Endothelial cell (in vitro differentiated cells): Measurements from ENCODE around the gene TLR9. TPM values are rescaled to one million over a fixed set of nuclear protein-coding genes. Genes with fewer than 3 reads are reported as not detected.

Experiments
- DNase-seq: peaks from one replicate; pipeline ENCODE4 v3.0.0; 2021; ENCODE audit warnings: low spot score
- H3K27ac Mint-ChIP-seq: one replicate; pipeline ENCODE4 v1.8.0; 2021; ENCODE audit warnings: mixed read lengths, inconsistent platforms; ENCODE audit not compliant: unreplicated experiment
- H3K27me3 Mint-ChIP-seq: one replicate; pipeline ENCODE4 v1.8.0; 2021; ENCODE audit warnings: mild to moderate bottlenecking, moderate library complexity, mixed read lengths, inconsistent platforms; ENCODE audit not compliant: unreplicated experiment
- H3K36me3 Mint-ChIP-seq: one replicate; pipeline ENCODE4 v1.8.0; 2021; ENCODE audit warnings: mild to moderate bottlenecking, low read depth, mixed read lengths, inconsistent platforms; ENCODE audit not compliant: unreplicated experiment
- H3K4me1 Mint-ChIP-seq: one replicate; pipeline ENCODE4 v1.8.0; 2021; ENCODE audit warnings: mild to moderate bottlenecking, mixed read lengths, inconsistent platforms; ENCODE audit not compliant: unreplicated experiment
- H3K4me3 Mint-ChIP-seq: one replicate; pipeline ENCODE4 v1.8.0; 2021; ENCODE audit warnings: mild to moderate bottlenecking, mixed read lengths, inconsistent platforms; ENCODE audit not compliant: unreplicated experiment
- H3K9me3 Mint-ChIP-seq: one replicate; pipeline ENCODE4 v1.8.0; 2021; ENCODE audit warnings: mixed read lengths, inconsistent platforms; ENCODE audit not compliant: unreplicated experiment
- total RNA-seq: library from RNA; stranded (reverse); fragmentation: NEBNext Ultra II Directional; extraction: Animal tissue kit (Norgen Biotek cat#: 25700); gene quantifications from one replicate; pipeline ENCODE4 v1.2.1, GENCODE V29; 2021; ENCODE audit not compliant: unreplicated experiment
- TF ChIP-seq, protein P1 (sequence below): fragments of 200-600 bp; sonication (generic); IDR thresholded peaks from one replicate; pipeline ENCODE4 v1.5.0; 2021; ENCODE audit warnings: antibody characterized with exemption; ENCODE audit not compliant: unreplicated experiment

Gene TLR9
- total RNA-seq, 1 donor from 2014 or later: not detected

GRCh38 chr3:52238761-52239701 is 13.6 kb upstream of the TLR9 start, which contains the start of gene TWF2:
Gene TWF2 (minus strand): TSS chr3:52239158. CDS start chr3:52239016, 142 bp downstream.
- Mint-ChIP-seq H3K9me3 (no peaks in the 10 kb centered on the region), H3K4me1 (peaks cover 19% of the 10 kb centered on the region), H3K36me3 (peaks cover 3% of the 10 kb centered on the region), H3K4me3 (peak within 1 kb of the TSS; percentile 99), H3K27me3 (peaks cover 10% of the 10 kb centered on the region), H3K27ac (peak within 1 kb of the TSS; percentile 88)
- TF ChIP-seq, protein P1, sequence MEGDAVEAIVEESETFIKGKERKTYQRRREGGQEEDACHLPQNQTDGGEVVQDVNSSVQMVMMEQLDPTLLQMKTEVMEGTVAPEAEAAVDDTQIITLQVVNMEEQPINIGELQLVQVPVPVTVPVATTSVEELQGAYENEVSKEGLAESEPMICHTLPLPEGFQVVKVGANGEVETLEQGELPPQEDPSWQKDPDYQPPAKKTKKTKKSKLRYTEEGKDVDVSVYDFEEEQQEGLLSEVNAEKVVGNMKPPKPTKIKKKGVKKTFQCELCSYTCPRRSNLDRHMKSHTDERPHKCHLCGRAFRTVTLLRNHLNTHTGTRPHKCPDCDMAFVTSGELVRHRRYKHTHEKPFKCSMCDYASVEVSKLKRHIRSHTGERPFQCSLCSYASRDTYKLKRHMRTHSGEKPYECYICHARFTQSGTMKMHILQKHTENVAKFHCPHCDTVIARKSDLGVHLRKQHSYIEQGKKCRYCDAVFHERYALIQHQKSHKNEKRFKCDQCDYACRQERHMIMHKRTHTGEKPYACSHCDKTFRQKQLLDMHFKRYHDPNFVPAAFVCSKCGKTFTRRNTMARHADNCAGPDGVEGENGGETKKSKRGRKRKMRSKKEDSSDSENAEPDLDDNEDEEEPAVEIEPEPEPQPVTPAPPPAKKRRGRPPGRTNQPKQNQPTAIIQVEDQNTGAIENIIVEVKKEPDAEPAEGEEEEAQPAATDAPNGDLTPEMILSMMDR: no peak
- peak; percentile 87 for DNase-seq

DNA sequence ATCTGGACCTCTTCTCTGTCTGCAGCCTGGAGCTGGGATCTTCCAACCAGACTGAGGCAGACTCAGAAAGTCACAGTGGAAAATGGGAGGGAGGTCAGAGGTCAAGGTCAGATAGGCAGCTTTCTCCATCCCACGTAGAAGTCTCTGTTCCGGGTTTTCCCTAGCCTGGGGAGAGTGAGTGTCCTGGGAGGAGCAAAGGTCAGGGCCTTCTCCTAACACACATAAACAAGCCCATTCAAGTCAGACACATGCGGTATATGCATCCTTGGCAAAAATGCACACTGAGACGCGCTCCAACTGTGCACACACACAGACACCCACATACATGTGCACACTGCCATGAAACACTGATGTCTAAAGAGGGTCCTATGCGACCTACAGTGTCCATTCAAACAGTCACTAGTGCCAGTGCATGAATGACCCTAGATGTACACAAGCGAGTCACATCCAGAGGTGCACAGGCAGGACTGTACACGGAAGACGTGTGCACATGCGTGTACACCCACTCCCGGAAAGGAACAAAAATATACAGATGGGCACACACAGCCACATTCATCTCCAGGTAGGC is 12.8 kb upstream of the TLR9 start:
- Mint-ChIP-seq H3K4me3 (peak overlapping the region; percentile 99), H3K9me3 (no peaks in the 10 kb centered on the region), H3K27me3 (peaks cover 8% of the 10 kb centered on the region), H3K36me3 (peaks cover 3% of the 10 kb centered on the region), H3K27ac (peak overlapping the region; percentile 88), H3K4me1 (peaks cover 19% of the 10 kb centered on the region)
- no peak for DNase-seq
- TF ChIP-seq, protein P1: no peak

DNA sequence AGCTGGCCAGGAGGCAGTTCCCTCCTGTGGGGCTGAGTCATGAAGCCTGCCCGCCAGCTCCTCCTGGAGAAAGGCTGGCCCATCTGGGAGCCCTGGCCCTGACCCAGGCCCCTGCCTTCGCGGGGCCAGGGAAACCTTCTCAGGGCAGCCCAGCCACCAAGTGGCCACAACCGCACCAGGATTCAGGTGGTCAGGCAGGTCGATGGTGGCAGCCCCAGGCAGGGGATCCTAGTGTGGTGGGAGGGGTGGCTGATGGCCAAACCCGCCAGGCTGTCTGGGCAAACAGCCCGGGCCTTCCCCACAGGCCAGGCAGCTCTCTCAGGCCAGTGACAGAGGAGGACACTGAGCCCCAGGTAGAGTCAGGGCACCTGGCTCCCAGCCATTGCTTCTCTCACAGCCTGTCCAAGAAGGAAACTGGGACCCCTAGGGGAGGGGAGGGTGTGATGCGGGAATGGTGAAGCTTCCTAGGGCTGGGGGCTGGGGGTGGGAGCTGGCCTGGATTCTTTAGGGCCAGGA is 12.3 kb upstream of the TLR9 start:
- no peak overlapping the region for H3K27ac Mint-ChIP-seq
- no peak for DNase-seq
- peaks cover 19% of the 10 kb centered on the region for H3K4me1 Mint-ChIP-seq

GRCh38 chr3:52237006-52237656 is 11.7 kb upstream of the TLR9 start:
- DNase-seq: no peak
- Mint-ChIP-seq H3K4me3 (peak overlapping the region; percentile 51), H3K27me3 (peaks cover 5% of the 10 kb centered on the region), H3K27ac (no peak overlapping the region), H3K9me3 (no peaks in the 10 kb centered on the region), H3K36me3 (peaks cover 3% of the 10 kb centered on the region), H3K4me1 (peaks cover 19% of the 10 kb centered on the region)
- TF ChIP-seq, protein P1: no peak

More for the DNA sequence above, 12.3 kb upstream of the TLR9 start:
- Mint-ChIP-seq H3K9me3 (no peaks in the 10 kb centered on the region), H3K36me3 (peaks cover 3% of the 10 kb centered on the region), H3K4me3 (peak overlapping the region; percentile 99), H3K27me3 (peaks cover 5% of the 10 kb centered on the region)
- TF ChIP-seq, protein P1: no peak
